ENCODE results near the gene VPS51. TPM values are rescaled to one million over a fixed set of nuclear protein-coding genes. Genes with fewer than 3 reads are reported as not detected.

The VPS51 gene
- polyA plus RNA-seq, 1 donor (not counting 4 experiments of a cell fraction or from before 2014, with no cell fraction given) = 43.1 TPM

DNA sequence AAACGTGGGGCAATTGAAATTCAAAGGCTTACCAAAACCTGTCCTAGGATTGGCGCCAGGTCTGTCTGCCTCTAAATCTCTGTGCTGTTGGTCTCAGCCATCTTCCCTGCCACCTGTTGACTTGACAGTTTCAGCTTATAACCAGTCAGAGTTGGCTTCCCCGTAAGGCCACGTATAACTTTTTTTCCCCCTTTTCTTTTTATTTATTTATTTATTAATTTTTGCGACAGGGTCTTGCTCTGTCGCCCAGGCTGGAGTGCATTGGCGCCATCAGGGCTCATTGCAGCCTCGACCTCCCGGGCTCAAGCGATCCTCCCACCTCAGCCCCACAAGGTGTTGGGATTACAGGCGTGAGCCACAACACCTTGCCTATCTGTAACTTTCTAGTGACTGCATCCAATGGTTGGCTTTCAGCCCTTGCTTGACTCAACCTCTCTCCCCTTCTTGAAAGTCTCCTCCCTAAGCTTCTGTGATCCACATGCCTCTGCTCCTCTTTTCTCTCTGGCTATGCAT, 39.7 kb downstream of the VPS51 start:
- DNase-seq (ENCODE audit: low read depth, low spot score) = no peak
- H3K36me3 ChIP-seq (ENCODE audit: control insufficient read depth in 2 of 2, extremely low read depth in 1 of 2, insufficient read depth in 2 of 2, low read length in 2 of 2) = peaks cover 16 to 24% of the 10 kb centered on the region in 2 experiments
- peak overlapping the region; percentile 100 for H3K9ac ChIP-seq (ENCODE audit: control insufficient read depth, extremely low read depth, insufficient read depth, low read length)
- H3K27me3 ChIP-seq (ENCODE audit: control insufficient read depth, extremely low read depth, insufficient read depth, low read length) = no peaks in the 10 kb centered on the region
- no peaks in the 10 kb centered on the region for H3K9me3 ChIP-seq (ENCODE audit: control insufficient read depth, low read depth, low read length)
- no peaks in the 10 kb centered on the region for H3K9me1 ChIP-seq (ENCODE audit: control insufficient read depth, extremely low read depth, insufficient read depth, low read length)
- no peak for TF ChIP-seq EZH2 (IDR thresholded peaks at IDR 0.05; ENCODE audit: low read length)
- TF ChIP-seq, protein P1, sequence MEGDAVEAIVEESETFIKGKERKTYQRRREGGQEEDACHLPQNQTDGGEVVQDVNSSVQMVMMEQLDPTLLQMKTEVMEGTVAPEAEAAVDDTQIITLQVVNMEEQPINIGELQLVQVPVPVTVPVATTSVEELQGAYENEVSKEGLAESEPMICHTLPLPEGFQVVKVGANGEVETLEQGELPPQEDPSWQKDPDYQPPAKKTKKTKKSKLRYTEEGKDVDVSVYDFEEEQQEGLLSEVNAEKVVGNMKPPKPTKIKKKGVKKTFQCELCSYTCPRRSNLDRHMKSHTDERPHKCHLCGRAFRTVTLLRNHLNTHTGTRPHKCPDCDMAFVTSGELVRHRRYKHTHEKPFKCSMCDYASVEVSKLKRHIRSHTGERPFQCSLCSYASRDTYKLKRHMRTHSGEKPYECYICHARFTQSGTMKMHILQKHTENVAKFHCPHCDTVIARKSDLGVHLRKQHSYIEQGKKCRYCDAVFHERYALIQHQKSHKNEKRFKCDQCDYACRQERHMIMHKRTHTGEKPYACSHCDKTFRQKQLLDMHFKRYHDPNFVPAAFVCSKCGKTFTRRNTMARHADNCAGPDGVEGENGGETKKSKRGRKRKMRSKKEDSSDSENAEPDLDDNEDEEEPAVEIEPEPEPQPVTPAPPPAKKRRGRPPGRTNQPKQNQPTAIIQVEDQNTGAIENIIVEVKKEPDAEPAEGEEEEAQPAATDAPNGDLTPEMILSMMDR (optimal IDR thresholded peaks at IDR 0.05 in 1 of 3, IDR thresholded peaks at IDR 0.05 in 1 of 3, conservative IDR thresholded peaks at IDR 0.05 in 1 of 3; ENCODE audit: extremely low read depth in 1 of 3, insufficient read depth in 2 of 3, low read length in 3 of 3) = no peak
- H4K20me1 ChIP-seq (ENCODE audit: control insufficient read depth, extremely low read depth, insufficient read depth, low read length) = peaks cover 8% of the 10 kb centered on the region
- FAIRE-seq = no peak
- dilution Hi-C loops (cut with MboI; ENCODE audit: extremely low pct_ligation_motif_present, low sequenced_read_pairs) = no loop called here
- H3K27ac ChIP-seq (ENCODE audit: control insufficient read depth, insufficient read depth, low read length) = peak overlapping the region; percentile 100
- peak overlapping the region; percentile 82 to 97 (median 90) for H3K4me3 ChIP-seq (ENCODE audit: control insufficient read depth in 2 of 3, extremely low read depth in 1 of 3, insufficient read depth in 2 of 3, low read depth in 1 of 3, low read length in 3 of 3)
- H3K4me1 ChIP-seq (ENCODE audit: control insufficient read depth, extremely low read depth, insufficient read depth, low read length) = peaks cover 20% of the 10 kb centered on the region
- peak overlapping the region; percentile 53 for H2AFZ ChIP-seq (ENCODE audit: control insufficient read depth, low read length)
- H3K4me2 ChIP-seq (ENCODE audit: control insufficient read depth, extremely low read depth, insufficient read depth, low read depth, low read length) = peak overlapping the region; percentile 99
- peaks cover 32% of the 10 kb centered on the region for H3K79me2 ChIP-seq (ENCODE audit: control insufficient read depth, insufficient read depth, low read length)

DNA sequence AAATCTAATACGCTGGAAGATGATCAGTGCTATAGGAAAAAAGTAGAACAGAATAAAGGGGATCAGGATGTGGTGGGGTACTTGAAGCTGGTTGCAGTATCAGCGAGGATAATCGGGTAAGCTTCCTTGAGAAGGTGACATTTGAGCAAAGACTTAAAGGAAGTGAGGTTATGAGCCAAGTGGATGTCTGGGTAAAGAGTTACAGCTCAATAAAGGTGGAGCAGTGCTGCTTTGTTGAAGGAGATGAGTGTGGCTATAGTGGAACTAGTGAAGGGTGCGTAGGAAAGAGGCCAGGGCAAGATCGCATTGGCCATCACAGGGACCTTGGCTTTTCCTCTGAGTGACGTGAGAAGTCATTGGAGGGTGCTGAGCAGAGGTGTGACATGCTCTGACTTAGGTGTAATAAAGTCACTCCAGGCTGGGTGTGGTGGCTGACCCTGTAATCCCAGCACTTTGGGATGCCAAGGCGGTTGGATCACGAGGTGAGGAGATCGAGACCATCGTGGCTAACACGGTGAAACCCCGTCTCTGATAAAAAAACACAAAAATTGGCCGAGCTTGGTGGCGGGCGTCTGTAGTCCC, 40.6 kb downstream of the VPS51 start:
- H3K9me1 ChIP-seq (ENCODE audit: control insufficient read depth, extremely low read depth, insufficient read depth, low read length) = no peaks in the 10 kb centered on the region
- peaks cover 20% of the 10 kb centered on the region for H3K4me1 ChIP-seq (ENCODE audit: control insufficient read depth, extremely low read depth, insufficient read depth, low read length)
- no peak overlapping the region for H3K4me2 ChIP-seq (ENCODE audit: control insufficient read depth, extremely low read depth, insufficient read depth, low read depth, low read length)
- H2AFZ ChIP-seq (ENCODE audit: control insufficient read depth, low read length) = no peak overlapping the region
- no peak overlapping the region for H3K9ac ChIP-seq (ENCODE audit: control insufficient read depth, extremely low read depth, insufficient read depth, low read length)
- peaks cover 27% of the 10 kb centered on the region for H3K79me2 ChIP-seq (ENCODE audit: control insufficient read depth, insufficient read depth, low read length)
- dilution Hi-C loops (cut with MboI; ENCODE audit: extremely low pct_ligation_motif_present, low sequenced_read_pairs) = no loop called here
- TF ChIP-seq, protein P1 (optimal IDR thresholded peaks at IDR 0.05 in 1 of 3, IDR thresholded peaks at IDR 0.05 in 1 of 3, conservative IDR thresholded peaks at IDR 0.05 in 1 of 3; ENCODE audit: extremely low read depth in 1 of 3, insufficient read depth in 2 of 3, low read length in 3 of 3) = no peak
- H3K27me3 ChIP-seq (ENCODE audit: control insufficient read depth, extremely low read depth, insufficient read depth, low read length) = no peaks in the 10 kb centered on the region
- H3K9me3 ChIP-seq (ENCODE audit: control insufficient read depth, low read depth, low read length) = no peaks in the 10 kb centered on the region
- H4K20me1 ChIP-seq (ENCODE audit: control insufficient read depth, extremely low read depth, insufficient read depth, low read length) = peaks cover 8% of the 10 kb centered on the region
- H3K4me3 ChIP-seq (ENCODE audit: control insufficient read depth in 2 of 3, extremely low read depth in 1 of 3, insufficient read depth in 2 of 3, low read depth in 1 of 3, low read length in 3 of 3) = no peak overlapping the region
- H3K27ac ChIP-seq (ENCODE audit: control insufficient read depth, insufficient read depth, low read length) = no peak overlapping the region
- DNase-seq (ENCODE audit: low read depth, low spot score) (no peak), FAIRE-seq (no peak)
- peaks cover 8 to 15% of the 10 kb centered on the region in 2 experiments for H3K36me3 ChIP-seq (ENCODE audit: control insufficient read depth in 2 of 2, extremely low read depth in 1 of 2, insufficient read depth in 2 of 2, low read length in 2 of 2)
